SK-N-SH treated with all-trans-retinoic acid at 6 μM for 48 hours (cell line): ENCODE measurements around the gene PCP4.

Experiments used
- ATAC-seq: fragments of 200-7000 bp; cut with Tn5 transposase; 3 replicates; pipeline ENCODE4 v1.9.1; 2020; ENCODE audit warnings: mild to moderate bottlenecking, moderate library complexity
- ARNTL ChIP-seq: fragments of 450-650 bp; formaldehyde crosslinking; IDR thresholded peaks from 2 replicates; pipeline ENCODE4 v1.5.0; 2020; ENCODE audit warnings: low read depth, mild to moderate bottlenecking, moderate library complexity, borderline replicate concordance
- BACH2 ChIP-seq: fragments of 250-450 bp; sonication (Bioruptor Pico); IDR thresholded peaks from 2 replicates; pipeline ENCODE4 v1.9.0; 2021; ENCODE audit warnings: mild to moderate bottlenecking, borderline replicate concordance
- CSDC2 ChIP-seq: fragments of 250-450 bp; sonication (Bioruptor Pico); IDR thresholded peaks from 2 replicates; pipeline ENCODE4 v1.5.0; 2020; ENCODE audit warnings: mild to moderate bottlenecking, moderate library complexity
- ESRRG ChIP-seq: fragments of 250-450 bp; sonication (Bioruptor Pico); IDR thresholded peaks from 2 replicates; pipeline ENCODE4 v1.6.1; 2021; ENCODE audit warnings: mild to moderate bottlenecking
- ISL1 ChIP-seq: fragments of 250-450 bp; sonication (Bioruptor Pico); IDR thresholded peaks from 2 replicates; pipeline ENCODE4 v2.1.2; 2022; ENCODE audit warnings: mild to moderate bottlenecking, moderate library complexity
- OSR1 ChIP-seq: fragments of 250-450 bp; sonication (Bioruptor Pico); IDR thresholded peaks from 2 replicates; pipeline ENCODE4 v1.8.0; 2022; ENCODE audit warnings: moderate library complexity, mild to moderate bottlenecking, inconsistent platforms
- PPARA ChIP-seq: fragments of 250-450 bp; sonication (Bioruptor Pico); IDR thresholded peaks from 2 replicates; pipeline ENCODE4 v1.5.0; 2020; ENCODE audit warnings: mild to moderate bottlenecking, borderline replicate concordance
- RARB ChIP-seq: fragments of 250-450 bp; sonication (Bioruptor Pico); IDR thresholded peaks from 2 replicates; pipeline ENCODE4 v1.8.0; 2021; ENCODE audit warnings: mild to moderate bottlenecking, moderate library complexity
- SNAI2 ChIP-seq: fragments of 250-450 bp; sonication (Bioruptor Pico); IDR thresholded peaks from 2 replicates; pipeline ENCODE4 v1.5.0; 2020; ENCODE audit warnings: mild to moderate bottlenecking, moderate library complexity
- TCF4 ChIP-seq: fragments of 250-450 bp; sonication (Bioruptor Pico); IDR thresholded peaks from 2 replicates; pipeline ENCODE4 v1.8.0; 2021; ENCODE audit warnings: mild to moderate bottlenecking, moderate library complexity, borderline replicate concordance
- TOX ChIP-seq: fragments of 250-450 bp; sonication (Bioruptor Pico); IDR thresholded peaks from 2 replicates; pipeline ENCODE4 v1.8.0; 2021; ENCODE audit warnings: mild to moderate bottlenecking, moderate library complexity, borderline replicate concordance
- ZC3H10 ChIP-seq: fragments of 250-450 bp; sonication (Bioruptor Pico); IDR thresholded peaks from 2 replicates; pipeline ENCODE4 v1.5.1; 2021; ENCODE audit warnings: mild to moderate bottlenecking, moderate library complexity
- ZFP3 ChIP-seq: fragments of 250-450 bp; sonication (Bioruptor Pico); IDR thresholded peaks from 2 replicates; pipeline ENCODE4 v1.5.0; 2020; ENCODE audit warnings: mild to moderate bottlenecking, moderate library complexity
- ZNF565 ChIP-seq: fragments of 450-650 bp; formaldehyde crosslinking; conservative IDR thresholded peaks from 2 replicates; pipeline ENCODE4 v1.5.0; 2020; ENCODE audit warnings: low read depth, mild to moderate bottlenecking, moderate library complexity
- ZNF70 ChIP-seq: fragments of 450-650 bp; formaldehyde crosslinking; IDR thresholded peaks from 2 replicates; pipeline ENCODE4 v1.5.0; 2020; ENCODE audit warnings: mild to moderate bottlenecking, moderate library complexity
- ZNF8 ChIP-seq: fragments of 450-650 bp; formaldehyde crosslinking; IDR thresholded peaks from 2 replicates; pipeline ENCODE4 v1.5.0; 2020; ENCODE audit warnings: mild to moderate bottlenecking, moderate library complexity
- TF ChIP-seq, protein P1 (sequence below): fragments of 250-450 bp; sonication (Bioruptor Pico); IDR thresholded peaks from 2 replicates; pipeline ENCODE4 v1.5.1; 2020; ENCODE audit warnings: low read depth, mild to moderate bottlenecking, moderate library complexity
- TF ChIP-seq, protein P2 (sequence below): fragments of 250-450 bp; sonication (Bioruptor Pico); IDR thresholded peaks from 2 replicates; pipeline ENCODE4 v1.5.0; 2020; ENCODE audit warnings: mild to moderate bottlenecking, moderate library complexity
- TF ChIP-seq, protein P3 (sequence below): fragments of 250-450 bp; sonication (Bioruptor Pico); IDR thresholded peaks from 2 replicates; pipeline ENCODE4 v1.8.0; 2021; ENCODE audit warnings: low read depth, mild to moderate bottlenecking, moderate library complexity, borderline replicate concordance
- TF ChIP-seq, protein P4 (sequence below): fragments of 250-450 bp; sonication (Bioruptor Pico); IDR thresholded peaks from 2 replicates; pipeline ENCODE4 v1.8.0; 2020; ENCODE audit warnings: mild to moderate bottlenecking, moderate library complexity, borderline replicate concordance
- TF ChIP-seq, protein P5 (sequence below): fragments of 250-450 bp; sonication (Bioruptor Pico); IDR thresholded peaks from 2 replicates; pipeline ENCODE4 v1.5.1; 2021; ENCODE audit warnings: mild to moderate bottlenecking, moderate library complexity

PCP4 gene

GRCh38 chr21:39834543-39834942 is 32.7 kb upstream of the PCP4 start:
- ATAC-seq: no peak
- TF ChIP-seq ZFP3 (CRISPR knock-in tag) (no peak), OSR1 (CRISPR knock-in tag) (no peak), SNAI2 (CRISPR knock-in tag) (no peak), ZNF565 (CRISPR knock-in tag) (no peak), ZC3H10 (CRISPR knock-in tag) (no peak), PPARA (CRISPR knock-in tag) (no peak), ARNTL (CRISPR knock-in tag) (no peak), ZNF8 (CRISPR knock-in tag) (no peak), RARB (no peak), ISL1 (CRISPR knock-in tag) (no peak), TOX (CRISPR knock-in tag) (no peak), ZNF70 (CRISPR knock-in tag) (no peak), TCF4 (CRISPR knock-in tag) (no peak), CSDC2 (CRISPR knock-in tag) (no peak), BACH2 (CRISPR knock-in tag) (no peak)
- TF ChIP-seq, protein P1, sequence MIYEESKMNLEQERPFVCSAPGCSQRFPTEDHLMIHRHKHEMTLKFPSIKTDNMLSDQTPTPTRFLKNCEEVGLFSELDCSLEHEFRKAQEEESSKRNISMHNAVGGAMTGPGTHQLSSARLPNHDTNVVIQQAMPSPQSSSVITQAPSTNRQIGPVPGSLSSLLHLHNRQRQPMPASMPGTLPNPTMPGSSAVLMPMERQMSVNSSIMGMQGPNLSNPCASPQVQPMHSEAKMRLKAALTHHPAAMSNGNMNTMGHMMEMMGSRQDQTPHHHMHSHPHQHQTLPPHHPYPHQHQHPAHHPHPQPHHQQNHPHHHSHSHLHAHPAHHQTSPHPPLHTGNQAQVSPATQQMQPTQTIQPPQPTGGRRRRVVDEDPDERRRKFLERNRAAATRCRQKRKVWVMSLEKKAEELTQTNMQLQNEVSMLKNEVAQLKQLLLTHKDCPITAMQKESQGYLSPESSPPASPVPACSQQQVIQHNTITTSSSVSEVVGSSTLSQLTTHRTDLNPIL (CRISPR knock-in tag): no peak
- TF ChIP-seq, protein P2, sequence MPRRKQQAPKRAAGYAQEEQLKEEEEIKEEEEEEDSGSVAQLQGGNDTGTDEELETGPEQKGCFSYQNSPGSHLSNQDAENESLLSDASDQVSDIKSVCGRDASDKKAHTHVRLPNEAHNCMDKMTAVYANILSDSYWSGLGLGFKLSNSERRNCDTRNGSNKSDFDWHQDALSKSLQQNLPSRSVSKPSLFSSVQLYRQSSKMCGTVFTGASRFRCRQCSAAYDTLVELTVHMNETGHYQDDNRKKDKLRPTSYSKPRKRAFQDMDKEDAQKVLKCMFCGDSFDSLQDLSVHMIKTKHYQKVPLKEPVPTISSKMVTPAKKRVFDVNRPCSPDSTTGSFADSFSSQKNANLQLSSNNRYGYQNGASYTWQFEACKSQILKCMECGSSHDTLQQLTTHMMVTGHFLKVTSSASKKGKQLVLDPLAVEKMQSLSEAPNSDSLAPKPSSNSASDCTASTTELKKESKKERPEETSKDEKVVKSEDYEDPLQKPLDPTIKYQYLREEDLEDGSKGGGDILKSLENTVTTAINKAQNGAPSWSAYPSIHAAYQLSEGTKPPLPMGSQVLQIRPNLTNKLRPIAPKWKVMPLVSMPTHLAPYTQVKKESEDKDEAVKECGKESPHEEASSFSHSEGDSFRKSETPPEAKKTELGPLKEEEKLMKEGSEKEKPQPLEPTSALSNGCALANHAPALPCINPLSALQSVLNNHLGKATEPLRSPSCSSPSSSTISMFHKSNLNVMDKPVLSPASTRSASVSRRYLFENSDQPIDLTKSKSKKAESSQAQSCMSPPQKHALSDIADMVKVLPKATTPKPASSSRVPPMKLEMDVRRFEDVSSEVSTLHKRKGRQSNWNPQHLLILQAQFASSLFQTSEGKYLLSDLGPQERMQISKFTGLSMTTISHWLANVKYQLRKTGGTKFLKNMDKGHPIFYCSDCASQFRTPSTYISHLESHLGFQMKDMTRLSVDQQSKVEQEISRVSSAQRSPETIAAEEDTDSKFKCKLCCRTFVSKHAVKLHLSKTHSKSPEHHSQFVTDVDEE: no peak
- TF ChIP-seq, protein P3, sequence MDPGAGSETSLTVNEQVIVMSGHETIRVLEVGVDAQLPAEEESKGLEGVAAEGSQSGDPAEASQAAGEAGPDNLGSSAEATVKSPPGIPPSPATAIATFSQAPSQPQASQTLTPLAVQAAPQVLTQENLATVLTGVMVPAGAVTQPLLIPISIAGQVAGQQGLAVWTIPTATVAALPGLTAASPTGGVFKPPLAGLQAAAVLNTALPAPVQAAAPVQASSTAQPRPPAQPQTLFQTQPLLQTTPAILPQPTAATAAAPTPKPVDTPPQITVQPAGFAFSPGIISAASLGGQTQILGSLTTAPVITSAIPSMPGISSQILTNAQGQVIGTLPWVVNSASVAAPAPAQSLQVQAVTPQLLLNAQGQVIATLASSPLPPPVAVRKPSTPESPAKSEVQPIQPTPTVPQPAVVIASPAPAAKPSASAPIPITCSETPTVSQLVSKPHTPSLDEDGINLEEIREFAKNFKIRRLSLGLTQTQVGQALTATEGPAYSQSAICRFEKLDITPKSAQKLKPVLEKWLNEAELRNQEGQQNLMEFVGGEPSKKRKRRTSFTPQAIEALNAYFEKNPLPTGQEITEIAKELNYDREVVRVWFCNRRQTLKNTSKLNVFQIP (CRISPR knock-in tag): no peak
- TF ChIP-seq, protein P4, sequence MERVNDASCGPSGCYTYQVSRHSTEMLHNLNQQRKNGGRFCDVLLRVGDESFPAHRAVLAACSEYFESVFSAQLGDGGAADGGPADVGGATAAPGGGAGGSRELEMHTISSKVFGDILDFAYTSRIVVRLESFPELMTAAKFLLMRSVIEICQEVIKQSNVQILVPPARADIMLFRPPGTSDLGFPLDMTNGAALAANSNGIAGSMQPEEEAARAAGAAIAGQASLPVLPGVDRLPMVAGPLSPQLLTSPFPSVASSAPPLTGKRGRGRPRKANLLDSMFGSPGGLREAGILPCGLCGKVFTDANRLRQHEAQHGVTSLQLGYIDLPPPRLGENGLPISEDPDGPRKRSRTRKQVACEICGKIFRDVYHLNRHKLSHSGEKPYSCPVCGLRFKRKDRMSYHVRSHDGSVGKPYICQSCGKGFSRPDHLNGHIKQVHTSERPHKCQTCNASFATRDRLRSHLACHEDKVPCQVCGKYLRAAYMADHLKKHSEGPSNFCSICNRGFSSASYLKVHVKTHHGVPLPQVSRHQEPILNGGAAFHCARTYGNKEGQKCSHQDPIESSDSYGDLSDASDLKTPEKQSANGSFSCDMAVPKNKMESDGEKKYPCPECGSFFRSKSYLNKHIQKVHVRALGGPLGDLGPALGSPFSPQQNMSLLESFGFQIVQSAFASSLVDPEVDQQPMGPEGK (CRISPR knock-in tag): no peak
- TF ChIP-seq, protein P5, sequence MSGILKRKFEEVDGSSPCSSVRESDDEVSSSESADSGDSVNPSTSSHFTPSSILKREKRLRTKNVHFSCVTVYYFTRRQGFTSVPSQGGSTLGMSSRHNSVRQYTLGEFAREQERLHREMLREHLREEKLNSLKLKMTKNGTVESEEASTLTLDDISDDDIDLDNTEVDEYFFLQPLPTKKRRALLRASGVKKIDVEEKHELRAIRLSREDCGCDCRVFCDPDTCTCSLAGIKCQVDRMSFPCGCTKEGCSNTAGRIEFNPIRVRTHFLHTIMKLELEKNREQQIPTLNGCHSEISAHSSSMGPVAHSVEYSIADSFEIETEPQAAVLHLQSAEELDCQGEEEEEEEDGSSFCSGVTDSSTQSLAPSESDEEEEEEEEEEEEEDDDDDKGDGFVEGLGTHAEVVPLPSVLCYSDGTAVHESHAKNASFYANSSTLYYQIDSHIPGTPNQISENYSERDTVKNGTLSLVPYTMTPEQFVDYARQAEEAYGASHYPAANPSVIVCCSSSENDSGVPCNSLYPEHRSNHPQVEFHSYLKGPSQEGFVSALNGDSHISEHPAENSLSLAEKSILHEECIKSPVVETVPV: no peak

GRCh38 chr21:39837861-39838359 is 29.3 kb upstream of the PCP4 start:
- TF ChIP-seq, protein P3 (CRISPR knock-in tag): no peak
- TF ChIP-seq OSR1 (CRISPR knock-in tag) (no peak), ZNF70 (CRISPR knock-in tag) (no peak), ESRRG (no peak), TCF4 (CRISPR knock-in tag) (no peak), BACH2 (CRISPR knock-in tag) (no peak)
- TF ChIP-seq, protein P2: no peak
- ATAC-seq: no peak
